Measurements from ENCODE around the gene VSIG10. TPM values are rescaled to one million over a fixed set of nuclear protein-coding genes. Genes with fewer than 3 reads are reported as not detected.
"Not testable (repeated sequence)": the region's sequence is repeated elsewhere in the genome, so short reads cannot be mapped to it uniquely, and the experiment has no call there.

VSIG10 gene
- total RNA-seq, 1 experiment from 2014 or later = 97.4 TPM

- no peak within 1 kb of the TSS for H3K23ac ChIP-seq (ENCODE audit: insufficient read length, low read depth, low read length)
- no peak within 1 kb of the TSS for H4K8ac ChIP-seq (replicated peaks; ENCODE audit: insufficient read length, low read depth, low read length)
- no peak within 1 kb of the TSS for H3K56ac ChIP-seq (ENCODE audit: insufficient read length, low read depth, low read length)
- Mint-ChIP-seq H3K36me3 (ENCODE audit: insufficient read depth in 1 of 3, low read depth in 3 of 3) (peaks cover 33 to 44% (median 34%) of the 10 kb centered on the region in 3 experiments), H3K4me1 (peaks cover 12 to 14% of the 10 kb centered on the region in 2 experiments), H3K27ac (peak within 1 kb of the TSS; percentile 52 to 97 (median 96); a peak in 6 of 7 replicates), H3K4me3 (peak within 1 kb of the TSS; percentile 89), H3K9me3 (peaks cover 0 to 3% of the 10 kb centered on the region in 2 experiments; a peak in 2 of 5 replicates), H3K27me3 (ENCODE audit: low read depth) (no peaks in the 10 kb centered on the region)
- peaks cover 7% of the 10 kb centered on the region for H3K23me2 ChIP-seq (ENCODE audit: insufficient read length, low read depth, low read length, poor library complexity, severe bottlenecking)
- peak within 1 kb of the TSS; percentile 3 for H3K18ac ChIP-seq (ENCODE audit: insufficient read length, low read depth, low read length)
- no peak within 1 kb of the TSS for H4K91ac ChIP-seq (ENCODE audit: insufficient read length, low read depth, low read length)
- no peak within 1 kb of the TSS for H2BK120ac ChIP-seq (ENCODE audit: low read depth, low read length, poor library complexity, severe bottlenecking)
- no peaks in the 10 kb centered on the region for H3K4me1 ChIP-seq (ENCODE audit: insufficient read depth, low read length)
- no peak within 1 kb of the TSS for H2BK15ac ChIP-seq (ENCODE audit: low read depth, low read length)
- peak within 1 kb of the TSS; percentile 68 for H3K4me2 ChIP-seq (ENCODE audit: insufficient read depth, insufficient read length, low read length)
- no peak within 1 kb of the TSS for H2BK5ac ChIP-seq (ENCODE audit: insufficient read length, low read length)
- H3K9me3 ChIP-seq (ENCODE audit: control insufficient read depth, low read depth, low read length) = no peaks in the 10 kb centered on the region
- H2AFZ ChIP-seq (ENCODE audit: low read length) = no peak within 1 kb of the TSS
- H2BK12ac ChIP-seq (ENCODE audit: insufficient read length, low read depth, low read length) = no peak within 1 kb of the TSS
- peak within 1 kb of the TSS; percentile 82 for H3K9ac ChIP-seq (ENCODE audit: extremely low read depth, insufficient read length, low read length)
- H4K5ac ChIP-seq (ENCODE audit: insufficient read length, low read depth, low read length) = no peak within 1 kb of the TSS
- no peaks in the 10 kb centered on the region for H4K20me1 ChIP-seq (ENCODE audit: control insufficient read depth, insufficient read depth, insufficient read length)
- H3K4ac ChIP-seq (ENCODE audit: low read depth, low read length) = no peak within 1 kb of the TSS; the same call in 1 of the 2 replicates
- no peak within 1 kb of the TSS for H3T11ph ChIP-seq (ENCODE audit: low read length)
- no peak within 1 kb of the TSS for H2AK5ac ChIP-seq (ENCODE audit: insufficient read length, low read length)
- no peaks in the 10 kb centered on the region for H3K27me3 ChIP-seq (ENCODE audit: insufficient read depth, low read length)
- no peak for TF ChIP-seq CTCF (conservative IDR thresholded peaks at IDR 0.05)
- H3K14ac ChIP-seq (ENCODE audit: insufficient read depth, low read length) = peak within 1 kb of the TSS; percentile 85
- peaks cover 22% of the 10 kb centered on the region; the same call in 1 of the 2 replicates for H3K79me2 ChIP-seq (ENCODE audit: insufficient read depth, low read length)
- no CpG with 5 or more reads among the region's 70 CpGs for WGBS (ENCODE audit: extremely low coverage, insufficient read length, low lambda C conversion rate)
- peaks cover 8% of the 10 kb centered on the region for H3K79me1 ChIP-seq (ENCODE audit: insufficient read depth, low read depth, low read length, poor library complexity, severe bottlenecking)
- peak; percentile 95 for DNase-seq
- no peak within 1 kb of the TSS for H3K27ac ChIP-seq (ENCODE audit: insufficient read length, low read depth, low read length)
- H2BK20ac ChIP-seq (ENCODE audit: low read depth, low read length, poor library complexity, severe bottlenecking) = no peak within 1 kb of the TSS
These were observed 32.2 kb upstream of the VSIG10 start, which contains the start of gene PEBP1 for GRCh38 chr12:118135788-118136558. TSS of gene PEBP1 (plus strand) at chr12:118136124. CDS start at chr12:118136210, 86 bp downstream.

- not testable (repeated sequence) for H3K23me2 ChIP-seq (ENCODE audit: insufficient read length, low read depth, low read length, poor library complexity, severe bottlenecking); H3K27ac Mint-ChIP-seq; H4K8ac ChIP-seq (replicated peaks; ENCODE audit: insufficient read length, low read depth, low read length); H3K27ac ChIP-seq (ENCODE audit: insufficient read length, low read depth, low read length); H3K18ac ChIP-seq (ENCODE audit: insufficient read length, low read depth, low read length); H3K9me3 Mint-ChIP-seq; H3K9me3 ChIP-seq (ENCODE audit: control insufficient read depth, low read depth, low read length); H2AK5ac ChIP-seq (ENCODE audit: insufficient read length, low read length); H2BK12ac ChIP-seq (ENCODE audit: insufficient read length, low read depth, low read length); H3K4me1 Mint-ChIP-seq; H3K14ac ChIP-seq (ENCODE audit: insufficient read depth, low read length); H3K9ac ChIP-seq (ENCODE audit: extremely low read depth, insufficient read length, low read length); H4K5ac ChIP-seq (ENCODE audit: insufficient read length, low read depth, low read length); H3K4me1 ChIP-seq (ENCODE audit: insufficient read depth, low read length); H3K4me3 Mint-ChIP-seq; H2BK20ac ChIP-seq (ENCODE audit: low read depth, low read length, poor library complexity, severe bottlenecking); H3K79me1 ChIP-seq (ENCODE audit: insufficient read depth, low read depth, low read length, poor library complexity, severe bottlenecking); H4K91ac ChIP-seq (ENCODE audit: insufficient read length, low read depth, low read length); H4K20me1 ChIP-seq (ENCODE audit: control insufficient read depth, insufficient read depth, insufficient read length); H2BK120ac ChIP-seq (ENCODE audit: low read depth, low read length, poor library complexity, severe bottlenecking); H2BK5ac ChIP-seq (ENCODE audit: insufficient read length, low read length); H3K4me2 ChIP-seq (ENCODE audit: insufficient read depth, insufficient read length, low read length); H3K36me3 Mint-ChIP-seq (ENCODE audit: insufficient read depth in 1 of 3, low read depth in 3 of 3); H3K23ac ChIP-seq (ENCODE audit: insufficient read length, low read depth, low read length); H3K56ac ChIP-seq (ENCODE audit: insufficient read length, low read depth, low read length); H3T11ph ChIP-seq (ENCODE audit: low read length); H3K79me2 ChIP-seq (ENCODE audit: insufficient read depth, low read length); H3K4ac ChIP-seq (ENCODE audit: low read depth, low read length); H2BK15ac ChIP-seq (ENCODE audit: low read depth, low read length); H2AFZ ChIP-seq (ENCODE audit: low read length); H3K27me3 ChIP-seq (ENCODE audit: insufficient read depth, low read length); DNase-seq; H3K27me3 Mint-ChIP-seq (ENCODE audit: low read depth)
- WGBS (ENCODE audit: extremely low coverage, insufficient read length, low lambda C conversion rate) = no CpG with 5 or more reads among the region's 5 CpGs
These were observed 25.6 kb upstream of the VSIG10 start for GRCh38 chr12:118129436-118129835.

All from H9 (cell line).